A673 (cell line): ENCODE results near the gene BBS9.

Experiments used
- EZH2 ChIP-seq: fragments of 200-600 bp; sonication (generic); IDR thresholded peaks from 2 replicates; pipeline ENCODE4 v1.6.1; 2017; ENCODE audit warnings: borderline replicate concordance, low read depth, mild to moderate bottlenecking, mixed read lengths, antibody characterized with exemption, low read length; ENCODE audit not compliant: poor library complexity, severe bottlenecking
- TF ChIP-seq, protein P1 (sequence below): fragments of 300-800, 200-600 bp; sonication (generic); conservative IDR thresholded peaks from 2 replicates; pipeline ENCODE4 v1.5.1; 2017; ENCODE audit warnings: low read depth, mild to moderate bottlenecking, antibody characterized with exemption, low read length, moderate library complexity, mixed read lengths

GRCh38 chr7:33624215-33624614 is 494.9 kb downstream of the BBS9 start:
- TF ChIP-seq, protein P1, sequence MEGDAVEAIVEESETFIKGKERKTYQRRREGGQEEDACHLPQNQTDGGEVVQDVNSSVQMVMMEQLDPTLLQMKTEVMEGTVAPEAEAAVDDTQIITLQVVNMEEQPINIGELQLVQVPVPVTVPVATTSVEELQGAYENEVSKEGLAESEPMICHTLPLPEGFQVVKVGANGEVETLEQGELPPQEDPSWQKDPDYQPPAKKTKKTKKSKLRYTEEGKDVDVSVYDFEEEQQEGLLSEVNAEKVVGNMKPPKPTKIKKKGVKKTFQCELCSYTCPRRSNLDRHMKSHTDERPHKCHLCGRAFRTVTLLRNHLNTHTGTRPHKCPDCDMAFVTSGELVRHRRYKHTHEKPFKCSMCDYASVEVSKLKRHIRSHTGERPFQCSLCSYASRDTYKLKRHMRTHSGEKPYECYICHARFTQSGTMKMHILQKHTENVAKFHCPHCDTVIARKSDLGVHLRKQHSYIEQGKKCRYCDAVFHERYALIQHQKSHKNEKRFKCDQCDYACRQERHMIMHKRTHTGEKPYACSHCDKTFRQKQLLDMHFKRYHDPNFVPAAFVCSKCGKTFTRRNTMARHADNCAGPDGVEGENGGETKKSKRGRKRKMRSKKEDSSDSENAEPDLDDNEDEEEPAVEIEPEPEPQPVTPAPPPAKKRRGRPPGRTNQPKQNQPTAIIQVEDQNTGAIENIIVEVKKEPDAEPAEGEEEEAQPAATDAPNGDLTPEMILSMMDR, result no peak
- TF ChIP-seq EZH2, result no peak
